ENCODE measurements around the gene INPP4A. TPM values are rescaled to one million over a fixed set of nuclear protein-coding genes. Genes with fewer than 3 reads are reported as not detected.
A peak's percentile ranks its signal among the peaks of the same experiment; 100 is the strongest.

The INPP4A gene
- total RNA-seq, 1 donor from 2014 or later = 19.9 TPM

DNA sequence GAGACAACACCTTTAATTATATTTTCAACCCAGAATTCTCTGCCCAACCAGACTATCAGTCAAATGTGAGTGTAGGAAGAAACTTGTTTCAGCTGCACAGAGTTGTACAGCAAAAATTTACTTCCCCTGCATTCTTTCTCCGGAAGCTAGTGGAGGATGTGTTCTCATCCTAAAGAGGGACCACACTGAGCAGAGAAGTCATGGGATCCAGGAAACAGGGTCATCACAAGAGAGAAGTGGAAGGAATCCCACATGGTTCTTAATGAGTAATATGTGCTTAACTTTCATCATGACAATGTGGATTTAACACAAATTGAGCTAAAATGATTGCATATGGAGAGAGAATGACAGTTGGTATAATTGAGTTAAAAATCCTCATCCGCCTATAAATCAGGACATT lies 78.2 kb downstream of the INPP4A start:
- DNase-seq (ENCODE audit: low spot score) = no peak
- intact Hi-C loops (cut with DNase I) = no loop called here

GRCh38 chr2:98524168-98524567 lies 79.5 kb downstream of the INPP4A start:
- intact Hi-C loops (cut with DNase I) = no loop called here
- no peak for DNase-seq (ENCODE audit: low spot score)

- no peak for DNase-seq (ENCODE audit: low spot score)
- intact Hi-C loops (cut with DNase I) = no loop called here
These were observed 83.7 kb downstream of the INPP4A start for GRCh38 chr2:98528349-98528748.

GRCh38 chr2:98530114-98530513 lies 85.5 kb downstream of the INPP4A start:
- intact Hi-C loops (cut with DNase I) = no loop called here
- no peak for DNase-seq (ENCODE audit: low spot score)

DNA sequence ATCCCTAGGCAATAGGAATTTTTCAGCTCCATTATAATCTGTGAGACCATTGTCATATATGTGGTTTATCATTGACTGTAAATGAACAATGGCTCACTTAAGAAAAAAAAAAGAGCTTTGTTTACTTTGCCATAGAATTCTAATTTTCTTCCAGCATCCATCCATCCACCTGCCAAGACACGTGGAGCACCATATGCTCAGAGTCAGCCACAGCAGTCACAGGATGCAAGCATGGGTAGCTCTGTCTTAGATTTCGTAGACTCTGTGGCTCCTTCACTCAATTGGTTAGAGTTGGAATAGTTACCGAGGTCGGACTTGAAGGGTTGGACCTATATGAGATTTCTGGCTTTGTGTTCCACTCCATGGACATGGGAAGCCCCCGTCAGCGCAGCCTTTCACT lies 88.1 kb downstream of the INPP4A start:
- no peak for DNase-seq (ENCODE audit: low spot score)

DNA sequence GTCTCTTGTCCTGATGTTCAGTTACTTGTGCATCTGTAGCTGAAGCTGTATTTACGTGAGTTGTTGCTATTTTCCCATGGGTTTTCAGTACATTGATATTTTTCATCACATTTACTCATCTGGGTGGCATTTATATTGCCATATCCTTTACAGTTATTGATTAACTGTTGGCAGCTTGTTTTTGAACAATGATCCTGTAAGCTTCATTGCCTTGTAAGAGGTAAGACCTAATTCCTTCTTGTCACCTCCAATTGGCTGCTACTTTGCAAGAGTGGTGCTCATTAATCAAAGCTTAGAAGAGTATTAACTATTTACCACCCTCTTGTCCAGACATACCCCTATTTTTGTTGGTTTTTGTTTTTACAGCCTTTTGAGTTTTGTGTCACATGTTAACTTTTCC lies 88.9 kb downstream of the INPP4A start:
- intact Hi-C loops (cut with DNase I) = no loop called here
- DNase-seq (ENCODE audit: low spot score) = no peak

More for the DNA sequence above, 88.1 kb downstream of the INPP4A start:
- intact Hi-C loops (cut with DNase I) = no loop called here

DNA sequence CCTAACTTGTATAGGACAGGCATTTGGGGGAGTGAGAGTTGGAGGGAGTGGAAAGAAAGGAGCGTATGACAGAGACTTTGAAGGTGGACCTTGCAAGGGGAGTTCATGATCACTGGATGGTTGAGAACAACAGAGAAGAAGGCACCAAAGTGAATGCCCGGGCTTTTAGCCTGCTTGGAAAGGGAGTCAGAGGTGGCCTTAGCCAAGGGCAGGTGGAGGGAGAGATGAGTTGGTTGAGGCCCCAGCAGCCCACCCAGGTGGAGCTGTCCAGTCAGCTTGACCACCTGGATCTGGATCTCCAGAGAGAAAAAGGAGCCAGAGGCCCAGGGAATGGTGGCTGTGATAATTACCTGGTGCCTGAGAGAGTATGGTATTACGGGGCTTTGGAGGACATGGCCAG lies 90.1 kb downstream of the INPP4A start:
- no peak for DNase-seq (ENCODE audit: low spot score)
- intact Hi-C loops (cut with DNase I) = no loop called here

DNA sequence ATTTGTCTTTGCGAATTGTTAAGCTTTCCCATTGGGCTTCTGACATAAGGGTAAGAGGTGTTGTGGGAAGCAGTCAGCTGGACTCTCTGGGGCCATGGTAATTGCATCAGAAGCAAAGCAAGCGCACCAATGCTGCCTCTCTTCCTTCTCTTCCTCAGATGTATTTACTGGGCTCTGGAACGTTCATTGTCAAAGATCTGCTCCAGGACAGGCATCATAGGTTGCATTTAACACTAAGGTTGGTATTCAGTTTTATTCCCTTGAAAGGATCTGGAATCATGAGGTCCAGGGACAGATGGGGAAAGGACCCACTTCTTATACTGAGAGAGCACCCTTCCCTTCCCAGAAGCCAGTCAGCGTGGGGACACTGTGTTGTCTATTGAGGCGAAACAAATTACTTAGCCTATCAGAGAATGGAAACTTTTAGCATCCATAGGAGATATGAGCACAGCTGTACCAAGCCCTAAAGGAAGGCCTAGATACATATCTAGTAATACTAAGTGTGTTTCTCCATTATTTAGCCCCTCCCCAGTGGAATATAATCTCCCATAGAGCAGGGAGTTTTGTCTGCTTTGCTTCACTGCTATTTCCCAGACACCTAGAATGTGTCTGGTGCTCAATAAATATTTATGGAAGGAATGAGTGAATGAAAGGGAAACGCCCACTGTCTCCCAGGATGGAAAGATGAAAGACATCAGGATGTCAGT lies 91.5 kb downstream of the INPP4A start:
- intact Hi-C loops (cut with DNase I) = no loop called here
- no peak for DNase-seq (ENCODE audit: low spot score)

DNA sequence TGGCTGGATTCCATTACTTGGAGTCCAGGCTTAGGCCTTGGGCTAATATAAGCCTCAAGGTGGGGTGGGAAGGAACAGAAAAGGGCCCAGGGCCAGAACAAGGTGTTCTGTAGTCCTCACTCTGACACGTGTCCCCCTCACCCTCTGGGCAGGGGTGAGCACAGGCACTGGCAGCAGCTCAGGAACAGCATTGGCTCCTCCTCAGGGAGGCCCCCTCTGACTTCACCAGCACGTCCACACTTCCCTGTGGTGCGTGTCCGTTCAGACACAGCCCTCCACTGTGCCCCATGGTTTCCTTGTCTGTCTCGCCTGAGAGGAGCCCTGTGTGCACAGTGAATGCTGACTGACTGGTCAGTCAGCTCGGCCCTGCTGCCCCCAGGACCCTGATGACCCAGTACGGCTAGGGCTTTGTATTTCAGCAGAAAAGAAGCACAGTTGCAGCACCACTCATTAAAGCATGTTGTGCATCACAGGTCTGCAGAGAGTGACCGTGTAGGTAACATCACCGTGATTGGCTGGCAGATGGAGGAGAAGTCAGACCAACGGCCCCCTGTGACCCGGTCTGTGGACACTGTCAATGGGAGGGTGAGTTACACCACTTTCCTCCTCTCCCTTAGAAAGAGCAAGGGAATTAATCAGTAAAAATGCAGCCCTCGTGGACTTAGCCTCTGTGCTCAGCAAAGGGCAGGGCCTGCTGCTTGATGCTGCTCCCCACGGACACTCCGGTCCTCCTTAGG lies 92.9 kb downstream of the INPP4A start:
- DNase-seq (ENCODE audit: low spot score) = no peak
- intact Hi-C loops (cut with DNase I) = no loop called here

GRCh38 chr2:98538280-98539041 lies 93.8 kb downstream of the INPP4A start:
- intact Hi-C loops (cut with DNase I) = no loop called here
- no peak for DNase-seq (ENCODE audit: low spot score)

GRCh38 chr2:98539056-98539735 lies 94.5 kb downstream of the INPP4A start:
- no peak for DNase-seq (ENCODE audit: low spot score)
- intact Hi-C loops (cut with DNase I) = no loop called here

- intact Hi-C loops (cut with DNase I) = no loop called here
These were observed 95.9 kb downstream of the INPP4A start for GRCh38 chr2:98540536-98540935.

DNA sequence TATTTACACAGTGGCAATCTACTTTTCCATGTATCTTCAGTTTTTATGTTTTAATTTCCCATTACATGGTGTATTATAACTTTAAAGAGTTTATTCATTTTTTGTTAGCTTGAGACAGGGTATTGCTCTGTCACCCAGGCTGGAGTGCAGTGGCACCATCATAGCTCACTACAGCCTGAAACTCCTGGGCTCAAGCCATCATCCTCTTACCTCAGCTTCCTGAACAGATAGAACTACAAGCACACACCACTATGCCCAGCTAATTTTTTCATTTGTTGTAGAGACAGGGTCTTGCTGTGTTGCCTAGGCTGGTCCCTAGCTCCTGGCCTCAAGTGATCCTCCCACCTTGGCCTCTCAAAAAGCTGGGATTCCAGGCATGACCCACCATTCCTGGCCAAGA lies 96.8 kb downstream of the INPP4A start:
- no peak for DNase-seq (ENCODE audit: low spot score)
- intact Hi-C loops (cut with DNase I) = no loop called here

More at GRCh38 chr2:98540536-98540935, 95.9 kb downstream of the INPP4A start:
- DNase-seq (ENCODE audit: low spot score) = no peak

DNA sequence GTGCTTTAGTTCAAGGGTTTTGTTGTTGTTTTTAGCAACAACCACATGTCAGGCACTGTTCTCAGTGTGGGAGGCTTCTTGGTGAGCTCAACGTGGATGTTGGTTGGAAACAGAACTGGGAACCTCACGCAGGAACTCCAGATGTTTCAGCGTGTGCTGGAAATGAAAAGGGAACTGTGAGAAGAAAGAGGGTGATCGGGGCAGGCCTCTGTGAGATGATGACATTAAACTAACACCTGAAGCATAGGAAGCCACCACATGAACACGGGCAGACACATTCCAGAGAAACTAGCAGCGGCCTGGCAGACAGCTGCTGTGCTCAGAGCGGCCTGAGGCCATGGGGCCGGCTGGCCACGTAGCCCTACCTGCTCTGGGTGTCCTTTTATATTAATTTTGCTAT lies 97.2 kb downstream of the INPP4A start:
- peak; percentile 62 for DNase-seq (ENCODE audit: low spot score)
- intact Hi-C loops (cut with DNase I) = no loop called here

DNA sequence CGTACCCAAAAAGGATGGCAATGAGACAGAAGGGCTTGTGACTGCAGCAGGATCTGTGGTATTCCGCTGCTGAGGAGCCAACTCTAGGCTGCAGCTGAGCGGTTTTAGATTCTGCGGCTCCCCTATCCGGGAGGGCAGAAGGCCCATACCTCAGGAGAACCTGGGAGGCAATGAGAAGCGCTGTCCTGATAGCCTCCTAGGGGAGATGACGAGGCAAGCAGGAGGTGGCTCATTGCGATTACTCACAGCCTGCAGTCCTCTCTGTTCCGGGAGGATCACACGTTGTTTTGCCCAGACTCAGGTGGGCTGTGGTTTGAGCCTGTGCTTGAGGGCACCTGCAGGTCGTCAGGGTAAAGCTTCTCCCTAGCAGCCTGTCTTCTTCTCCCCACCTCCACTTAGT lies 98.6 kb downstream of the INPP4A start:
- DNase-seq (ENCODE audit: low spot score) = no peak
- intact Hi-C loops (cut with DNase I) = no loop called here

- no peak for DNase-seq (ENCODE audit: low spot score)
- intact Hi-C loops (cut with DNase I) = no loop called here
These were observed 99.2 kb downstream of the INPP4A start for GRCh38 chr2:98543842-98544241.

DNA sequence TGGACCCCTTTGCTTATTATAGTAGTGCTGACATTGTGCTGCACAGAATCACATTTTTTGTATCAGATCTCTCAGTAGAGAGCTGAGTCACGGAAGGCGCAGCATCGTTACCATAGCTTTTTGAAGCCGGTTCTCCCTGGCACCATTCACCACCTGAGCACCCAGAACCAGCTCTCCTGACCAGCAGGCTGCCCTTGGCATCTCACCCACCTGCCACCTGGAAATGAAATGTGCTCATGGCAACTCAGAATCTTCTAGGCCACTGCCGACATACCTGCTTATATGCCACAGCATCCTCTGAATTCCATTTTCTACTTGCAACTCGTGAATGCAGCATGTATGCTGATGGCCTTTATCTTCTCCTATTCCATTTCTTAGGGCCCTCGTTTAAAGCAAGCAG lies 100.9 kb downstream of the INPP4A start:
- intact Hi-C loops (cut with DNase I) = no loop called here

DNA sequence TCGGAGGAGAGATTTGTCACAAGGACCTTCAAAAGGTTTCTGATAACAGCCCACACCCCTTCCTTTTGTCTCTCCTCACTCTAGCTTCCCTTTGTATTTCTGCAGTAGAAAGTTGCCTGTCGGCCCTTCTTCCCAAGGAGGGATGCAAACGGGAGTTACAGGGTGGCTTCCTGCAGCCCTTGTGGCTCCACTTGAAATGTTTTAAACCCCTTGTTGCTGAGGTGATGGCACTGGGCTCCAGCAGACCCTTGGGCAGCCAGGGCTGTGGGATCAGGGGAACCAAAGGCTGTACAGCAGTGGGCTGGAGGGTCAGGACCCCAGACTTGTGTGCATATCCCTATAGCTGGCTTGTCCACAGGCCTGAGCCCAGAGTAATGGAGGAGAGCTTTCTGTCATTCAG lies 101.5 kb downstream of the INPP4A start:
- intact Hi-C loops (cut with DNase I) = no loop called here
- DNase-seq (ENCODE audit: low spot score) = peak; percentile 61

More for the DNA sequence above, 100.9 kb downstream of the INPP4A start:
- DNase-seq (ENCODE audit: low spot score) = no peak

DNA sequence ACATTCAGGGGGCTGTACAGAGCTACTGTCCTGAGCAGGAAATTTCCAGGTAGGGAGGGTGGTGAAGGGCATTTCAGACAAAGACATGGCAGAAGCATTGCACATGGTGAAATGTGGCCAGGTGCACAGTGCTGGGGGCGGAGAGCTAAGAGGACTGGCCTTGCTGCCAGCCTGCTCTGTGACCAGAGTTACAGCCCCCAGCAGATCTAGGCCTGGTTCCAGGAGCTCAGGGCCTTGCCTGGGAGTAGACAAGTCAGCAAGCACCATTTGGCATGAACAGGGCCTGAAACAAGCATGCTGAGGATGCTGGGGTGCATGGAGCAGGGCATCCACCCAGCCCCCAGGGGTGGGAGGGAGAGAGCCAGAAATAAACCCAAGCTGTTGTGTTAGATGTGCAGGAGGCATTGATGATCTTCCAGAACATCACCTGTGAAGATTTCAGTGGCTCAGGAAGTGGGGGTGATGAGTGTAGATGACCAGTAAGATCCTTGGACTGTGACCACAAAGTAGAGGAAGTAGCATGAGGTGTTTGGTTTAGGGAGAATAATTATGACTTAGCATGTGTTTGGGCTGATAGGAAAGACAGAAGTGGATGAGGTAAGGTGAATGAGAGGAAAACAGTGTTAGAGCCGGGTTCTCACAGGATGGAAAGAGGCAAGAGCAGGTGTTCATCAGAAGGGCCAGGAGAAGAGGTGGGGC lies 102.6 kb downstream of the INPP4A start:
- DNase-seq (ENCODE audit: low spot score) = no peak
- intact Hi-C loops (cut with DNase I) = no loop called here
